ENCODE data around the gene SH3TC1.

SH3TC1 gene

GRCh38 chr4:8280158-8280875 is 81.2 kb downstream of the SH3TC1 start:
- TF ChIP-seq CTCF (IDR thresholded peaks at IDR 0.05): no peak
- no peaks in the 10 kb centered on the region for H3K36me3 Mint-ChIP-seq (ENCODE audit: low read depth)
- H3K4me3 Mint-ChIP-seq: peak overlapping the region; percentile 13
- H3K27me3 Mint-ChIP-seq (ENCODE audit: low read depth, poor library complexity): no peaks in the 10 kb centered on the region
- no peak for DNase-seq
- peak overlapping the region; percentile 83 for H3K27ac Mint-ChIP-seq
- H3K9me3 Mint-ChIP-seq: no peaks in the 10 kb centered on the region
- peaks cover 64% of the 10 kb centered on the region for H3K4me1 Mint-ChIP-seq

GRCh38 chr4:8280876-8281440 is 81.9 kb downstream of the SH3TC1 start:
- peaks cover 2% of the 10 kb centered on the region for H3K27me3 Mint-ChIP-seq (ENCODE audit: low read depth, poor library complexity)
- no peak overlapping the region for H3K27ac Mint-ChIP-seq
- peaks cover 57% of the 10 kb centered on the region for H3K4me1 Mint-ChIP-seq

GRCh38 chr4:8281519-8282133 is 82.5 kb downstream of the SH3TC1 start:
- no peak for DNase-seq
- no peak overlapping the region for H3K4me3 Mint-ChIP-seq
- TF ChIP-seq CTCF (IDR thresholded peaks at IDR 0.05): no peak
- H3K4me1 Mint-ChIP-seq: peaks cover 52% of the 10 kb centered on the region
- H3K27ac Mint-ChIP-seq: no peak overlapping the region
- H3K27me3 Mint-ChIP-seq (ENCODE audit: low read depth, poor library complexity): peaks cover 2% of the 10 kb centered on the region
- H3K36me3 Mint-ChIP-seq (ENCODE audit: low read depth): no peaks in the 10 kb centered on the region
- no peaks in the 10 kb centered on the region for H3K9me3 Mint-ChIP-seq

More at GRCh38 chr4:8280876-8281440, 81.9 kb downstream of the SH3TC1 start:
- Mint-ChIP-seq H3K36me3 (ENCODE audit: low read depth) (no peaks in the 10 kb centered on the region), H3K9me3 (no peaks in the 10 kb centered on the region), H3K4me3 (no peak overlapping the region)
- no peak for DNase-seq
- TF ChIP-seq CTCF (IDR thresholded peaks at IDR 0.05): no peak

- no peak overlapping the region for H3K27ac Mint-ChIP-seq
- no peaks in the 10 kb centered on the region for H3K36me3 Mint-ChIP-seq (ENCODE audit: low read depth)
- H3K27me3 Mint-ChIP-seq (ENCODE audit: low read depth, poor library complexity): peaks cover 2% of the 10 kb centered on the region
- TF ChIP-seq CTCF (IDR thresholded peaks at IDR 0.05): no peak
- no peak for DNase-seq
- H3K4me1 Mint-ChIP-seq: peaks cover 51% of the 10 kb centered on the region
- H3K9me3 Mint-ChIP-seq: no peaks in the 10 kb centered on the region
- H3K4me3 Mint-ChIP-seq: no peak overlapping the region
Measured at GRCh38 chr4:8282134-8282641, 83.1 kb downstream of the SH3TC1 start.

GRCh38 chr4:8282742-8283141 is 83.7 kb downstream of the SH3TC1 start:
- Mint-ChIP-seq H3K4me3 (no peak overlapping the region), H3K9me3 (no peaks in the 10 kb centered on the region), H3K27ac (peak overlapping the region; percentile 62), H3K36me3 (ENCODE audit: low read depth) (no peaks in the 10 kb centered on the region), H3K4me1 (peaks cover 47% of the 10 kb centered on the region), H3K27me3 (ENCODE audit: low read depth, poor library complexity) (peaks cover 2% of the 10 kb centered on the region)
- DNase-seq: no peak
- TF ChIP-seq CTCF (IDR thresholded peaks at IDR 0.05): no peak

All from nephron progenitor cell (in vitro differentiated cells).